HG03521 (cell line): Measurements from ENCODE around the gene CYP1A2.
"Not testable (repeated sequence)": the region's sequence is repeated elsewhere in the genome, so short reads cannot be mapped to it uniquely, and the experiment has no call there.

Experiments used
- ATAC-seq: cut with Tn5 transposase; IDR thresholded peaks from one replicate; pipeline ENCODE4 v1.9.1; 2021; ENCODE audit warnings: mild to moderate bottlenecking, moderate library complexity; ENCODE audit not compliant: unreplicated experiment

CYP1A2 gene

GRCh38 chr15:74735305-74735704, 13.3 kb upstream of the CYP1A2 start:
- ATAC-seq: no peak

GRCh38 chr15:74738239-74738638, 10.4 kb upstream of the CYP1A2 start:
- ATAC-seq: not testable (repeated sequence)

- ATAC-seq: no peak
Observed at GRCh38 chr15:74742422-74742821, 6.2 kb upstream of the CYP1A2 start.

GRCh38 chr15:74746389-74746788, 2.3 kb upstream of the CYP1A2 start:
- ATAC-seq: no peak

- no peak for ATAC-seq
Observed at GRCh38 chr15:74749832-74750231, 1.2 kb downstream of the CYP1A2 start.

GRCh38 chr15:74750751-74751150, 2.1 kb downstream of the CYP1A2 start:
- no peak for ATAC-seq

- ATAC-seq: no peak
Observed at GRCh38 chr15:74752011-74752410, 3.4 kb downstream of the CYP1A2 start.

GRCh38 chr15:74752531-74752930, 3.9 kb downstream of the CYP1A2 start:
- no peak for ATAC-seq

GRCh38 chr15:74754593-74755215, 6.1 kb downstream of the CYP1A2 start:
- ATAC-seq: no peak

- ATAC-seq: no peak
Observed at GRCh38 chr15:74758736-74759135, 10.1 kb downstream of the CYP1A2 start.

- no peak for ATAC-seq
Observed at GRCh38 chr15:74762791-74763150, 14.1 kb downstream of the CYP1A2 start.

- no peak for ATAC-seq
Observed at GRCh38 chr15:74763416-74763815, 14.8 kb downstream of the CYP1A2 start.

GRCh38 chr15:74767167-74768098, 18.8 kb downstream of the CYP1A2 start:
- ATAC-seq: no peak

GRCh38 chr15:74768099-74768770, 19.6 kb downstream of the CYP1A2 start:
- ATAC-seq: no peak

GRCh38 chr15:74768771-74769342, 20.2 kb downstream of the CYP1A2 start:
- ATAC-seq: no peak

GRCh38 chr15:74769463-74770025, 20.9 kb downstream of the CYP1A2 start:
- no peak for ATAC-seq

- no peak for ATAC-seq
Observed at GRCh38 chr15:74770211-74770903, 21.7 kb downstream of the CYP1A2 start.

- ATAC-seq: no peak
Observed at GRCh38 chr15:74773329-74773728, 24.7 kb downstream of the CYP1A2 start.

GRCh38 chr15:74773731-74774252, 25.1 kb downstream of the CYP1A2 start:
- no peak for ATAC-seq

- no peak for ATAC-seq
Observed at GRCh38 chr15:74775132-74775562, 26.5 kb downstream of the CYP1A2 start.
